Measurements from ENCODE around the gene OR4D2. TPM values are rescaled to one million over a fixed set of nuclear protein-coding genes. Genes with fewer than 3 reads are reported as not detected.
A peak's percentile ranks its signal among the peaks of the same experiment; 100 is the strongest.
"Not testable (repeated sequence)": the region's sequence is repeated elsewhere in the genome, so short reads cannot be mapped to it uniquely, and the experiment has no call there.

Gene OR4D2
- total and polyA plus RNA-seq, 3 experiments from 2014 or later: not detected

- Histone ChIP-seq H3K4me3 (ENCODE audit: low read length) (no peak overlapping the region), H3K9me3 (ENCODE audit: low read length) (peaks cover 15% of the 10 kb centered on the region), H3K4me1 (ENCODE audit: insufficient read depth, low read length) (no peaks in the 10 kb centered on the region), H3K27me3 (ENCODE audit: insufficient read depth, low read length, poor library complexity, severe bottlenecking) (no peaks in the 10 kb centered on the region), H3K36me3 (ENCODE audit: insufficient read depth, low read length) (no peaks in the 10 kb centered on the region), H3K27ac (ENCODE audit: low read depth, low read length) (no peak overlapping the region)
- H3K4me3 Mint-ChIP-seq: no peak overlapping the region
- peaks cover 0 to 4% (median 2%) of the 10 kb centered on the region in 3 donors for H3K4me1 Mint-ChIP-seq
- ChIA-PET POLR2A (no interaction called here), CTCF (no interaction called here)
- H3K27ac Mint-ChIP-seq: no peak overlapping the region
- peaks cover 2 to 6% of the 10 kb centered on the region in 2 donors for H3K27me3 Mint-ChIP-seq
- peaks cover 28 to 34% (median 32%) of the 10 kb centered on the region in 5 donors for H3K9me3 Mint-ChIP-seq
- no peak for DNase-seq
- H3K36me3 Mint-ChIP-seq: peaks cover 6 to 41% (median 18%) of the 10 kb centered on the region in 3 donors
Observed at GRCh38 chr17:58141505-58141904, 25.3 kb upstream of the OR4D2 start.

GRCh38 chr17:58143335-58143734, 23.4 kb upstream of the OR4D2 start:
- H3K27me3 Mint-ChIP-seq; H3K4me3 Mint-ChIP-seq; H3K36me3 ChIP-seq (ENCODE audit: insufficient read depth, low read length); POLR2A ChIA-PET; H3K27me3 ChIP-seq (ENCODE audit: insufficient read depth, low read length, poor library complexity, severe bottlenecking); H3K27ac ChIP-seq (ENCODE audit: low read depth, low read length); H3K4me1 ChIP-seq (ENCODE audit: insufficient read depth, low read length); DNase-seq; H3K27ac Mint-ChIP-seq; CTCF ChIA-PET; H3K4me3 ChIP-seq (ENCODE audit: low read length): not testable (repeated sequence)
- peaks cover 15% of the 10 kb centered on the region for H3K9me3 ChIP-seq (ENCODE audit: low read length)
- H3K9me3 Mint-ChIP-seq: peaks cover 32 to 43% (median 37%) of the 10 kb centered on the region in 5 donors
- H3K4me1 Mint-ChIP-seq: peaks cover 2 to 12% (median 4%) of the 10 kb centered on the region in 3 donors
- H3K36me3 Mint-ChIP-seq: peaks cover 6 to 47% (median 21%) of the 10 kb centered on the region in 3 donors

GRCh38 chr17:58144801-58145200, 22.0 kb upstream of the OR4D2 start:
- DNase-seq: no peak
- Mint-ChIP-seq H3K36me3 (peaks cover 6 to 58% (median 21%) of the 10 kb centered on the region in 3 donors), H3K4me3 (no peak overlapping the region), H3K4me1 (peaks cover 5 to 23% (median 14%) of the 10 kb centered on the region in 3 donors), H3K27me3 (peaks cover 2 to 5% of the 10 kb centered on the region in 2 donors), H3K27ac (peak overlapping the region in 1 of 8 donors; percentile 61), H3K9me3 (peaks cover 32 to 46% (median 37%) of the 10 kb centered on the region in 5 donors)
- Histone ChIP-seq H3K4me3 (ENCODE audit: low read length) (no peak overlapping the region), H3K9me3 (ENCODE audit: low read length) (peaks cover 15% of the 10 kb centered on the region), H3K27ac (ENCODE audit: low read depth, low read length) (no peak overlapping the region), H3K4me1 (ENCODE audit: insufficient read depth, low read length) (no peaks in the 10 kb centered on the region), H3K36me3 (ENCODE audit: insufficient read depth, low read length) (no peaks in the 10 kb centered on the region), H3K27me3 (ENCODE audit: insufficient read depth, low read length, poor library complexity, severe bottlenecking) (no peaks in the 10 kb centered on the region)
- CTCF ChIA-PET: interaction anchor here (1.0 kb wide), 1 partner anchor 9 kb away, joined by 3 read pairs; no protein-coding TSS in a partner anchor
- POLR2A ChIA-PET: no interaction called here

GRCh38 chr17:58147930-58148434, 18.8 kb upstream of the OR4D2 start, which contains the start of gene OR4D1:
Gene OR4D1, plus strand, starts transcription at chr17:58148384. Its CDS starts 6,770 bp downstream, at chr17:58155154.
- no peak for DNase-seq
- Histone ChIP-seq H3K4me3 (ENCODE audit: low read length) (no peak within 1 kb of the TSS), H3K9me3 (ENCODE audit: low read length) (peaks cover 15% of the 10 kb centered on the region), H3K27me3 (ENCODE audit: insufficient read depth, low read length, poor library complexity, severe bottlenecking) (no peaks in the 10 kb centered on the region), H3K4me1 (ENCODE audit: insufficient read depth, low read length) (peaks cover 19% of the 10 kb centered on the region), H3K27ac (ENCODE audit: low read depth, low read length) (no peak within 1 kb of the TSS), H3K36me3 (ENCODE audit: insufficient read depth, low read length) (no peaks in the 10 kb centered on the region)
- ChIA-PET POLR2A (no interaction called here), CTCF (interaction anchor here (0.6 to 1.4 kb wide), 2 partner anchors 9 to 12 kb away, joined by 3 read pairs; no protein-coding TSS in a partner anchor)
- Mint-ChIP-seq H3K4me3 (no peak within 1 kb of the TSS), H3K27me3 (peaks cover 0 to 6% of the 10 kb centered on the region in 2 donors), H3K36me3 (peaks cover 9 to 72% (median 21%) of the 10 kb centered on the region in 3 donors), H3K27ac (peak within 1 kb of the TSS in 3 of 8 donors; percentile 13 to 28 (median 25)), H3K4me1 (peaks cover 28 to 48% (median 39%) of the 10 kb centered on the region in 3 donors), H3K9me3 (peaks cover 33 to 45% (median 37%) of the 10 kb centered on the region in 5 donors)

- H3K27ac Mint-ChIP-seq: peak overlapping the region in 2 of 8 donors; percentile 13 to 28
- Histone ChIP-seq H3K36me3 (ENCODE audit: insufficient read depth, low read length) (no peaks in the 10 kb centered on the region), H3K27ac (ENCODE audit: low read depth, low read length) (no peak overlapping the region), H3K4me1 (ENCODE audit: insufficient read depth, low read length) (peaks cover 25% of the 10 kb centered on the region), H3K9me3 (ENCODE audit: low read length) (peaks cover 15% of the 10 kb centered on the region), H3K4me3 (ENCODE audit: low read length) (no peak overlapping the region), H3K27me3 (ENCODE audit: insufficient read depth, low read length, poor library complexity, severe bottlenecking) (no peaks in the 10 kb centered on the region)
- peaks cover 0 to 6% of the 10 kb centered on the region in 2 donors for H3K27me3 Mint-ChIP-seq
- no peak overlapping the region for H3K4me3 Mint-ChIP-seq
- H3K36me3 Mint-ChIP-seq: peaks cover 9 to 73% (median 21%) of the 10 kb centered on the region in 3 donors
- POLR2A ChIA-PET: no interaction called here
- peaks cover 34 to 54% (median 46%) of the 10 kb centered on the region in 3 donors for H3K4me1 Mint-ChIP-seq
- peaks cover 32 to 44% (median 37%) of the 10 kb centered on the region in 5 donors for H3K9me3 Mint-ChIP-seq
- no peak for DNase-seq
- CTCF ChIA-PET: interaction anchor here (1.3 to 1.4 kb wide), 2 partner anchors 13 to 24 kb away, joined by 3 read pairs; no protein-coding TSS in a partner anchor
Observed at GRCh38 chr17:58148609-58149008, 18.2 kb upstream of the OR4D2 start.

GRCh38 chr17:58150394-58150793, 16.4 kb upstream of the OR4D2 start:
- Histone ChIP-seq H3K27me3 (ENCODE audit: insufficient read depth, low read length, poor library complexity, severe bottlenecking) (no peaks in the 10 kb centered on the region), H3K36me3 (ENCODE audit: insufficient read depth, low read length) (no peaks in the 10 kb centered on the region), H3K9me3 (ENCODE audit: low read length) (no peaks in the 10 kb centered on the region), H3K4me1 (ENCODE audit: insufficient read depth, low read length) (peaks cover 43% of the 10 kb centered on the region), H3K27ac (ENCODE audit: low read depth, low read length) (no peak overlapping the region), H3K4me3 (ENCODE audit: low read length) (no peak overlapping the region)
- Mint-ChIP-seq H3K27ac (peak overlapping the region in 5 of 8 donors; percentile 13 to 80 (median 48)), H3K27me3 (peaks cover 0 to 4% of the 10 kb centered on the region in 2 donors), H3K9me3 (peaks cover 16 to 32% (median 20%) of the 10 kb centered on the region in 5 donors), H3K4me3 (peak overlapping the region in 1 of 7 donors; percentile 21), H3K36me3 (peaks cover 3 to 69% (median 11%) of the 10 kb centered on the region in 3 donors), H3K4me1 (peaks cover 52 to 72% (median 63%) of the 10 kb centered on the region in 3 donors)
- CTCF ChIA-PET: interaction anchor here (1.2 kb wide), 1 partner anchor 23 kb away, joined by 3 read pairs; no protein-coding TSS in a partner anchor
- POLR2A ChIA-PET: no interaction called here
- no peak for DNase-seq

GRCh38 chr17:58153046-58153445, 13.7 kb upstream of the OR4D2 start:
- H3K27ac ChIP-seq (ENCODE audit: low read depth, low read length): peak overlapping the region; percentile 38
- no peaks in the 10 kb centered on the region for H3K9me3 ChIP-seq (ENCODE audit: low read length)
- peaks cover 0 to 3% of the 10 kb centered on the region in 2 donors for H3K27me3 Mint-ChIP-seq
- H3K27me3 ChIP-seq (ENCODE audit: insufficient read depth, low read length, poor library complexity, severe bottlenecking): no peaks in the 10 kb centered on the region
- peak overlapping the region; percentile 6 for H3K4me3 ChIP-seq (ENCODE audit: low read length)
- peaks cover 0 to 10% (median 3%) of the 10 kb centered on the region in 5 donors for H3K9me3 Mint-ChIP-seq
- peak; percentile 33 to 85 (median 78) for DNase-seq
- CTCF ChIA-PET: interaction anchor here (1.1 to 2.7 kb wide), 5 partner anchors 9 to 69 kb away, joined by 3 to 16 read pairs (median 6); no protein-coding TSS in a partner anchor
- H3K36me3 ChIP-seq (ENCODE audit: insufficient read depth, low read length): no peaks in the 10 kb centered on the region
- peaks cover 57% of the 10 kb centered on the region for H3K4me1 ChIP-seq (ENCODE audit: insufficient read depth, low read length)
- peaks cover 65 to 93% (median 84%) of the 10 kb centered on the region in 3 donors for H3K4me1 Mint-ChIP-seq
- POLR2A ChIA-PET: no interaction called here
- peak overlapping the region; percentile 91 to 99 (median 94) for H3K27ac Mint-ChIP-seq
- H3K4me3 Mint-ChIP-seq: peak overlapping the region; percentile 54 to 79 (median 72)
- peaks cover 3 to 48% (median 5%) of the 10 kb centered on the region in 3 donors for H3K36me3 Mint-ChIP-seq

- peak overlapping the region; percentile 25 for H3K27ac ChIP-seq (ENCODE audit: low read depth, low read length)
- POLR2A ChIA-PET: interaction anchor here (0.8 to 0.9 kb wide), 2 partner anchors 16 to 293 kb away, joined by 3 to 4 read pairs; no protein-coding TSS in a partner anchor
Observed at GRCh38 chr17:58153671-58154070, 13.1 kb upstream of the OR4D2 start.

More at GRCh38 chr17:58153671-58154070, 13.1 kb upstream of the OR4D2 start:
- no peak for DNase-seq
- Mint-ChIP-seq H3K9me3 (peaks cover 0 to 10% (median 3%) of the 10 kb centered on the region in 5 donors), H3K36me3 (peaks cover 3 to 45% (median 5%) of the 10 kb centered on the region in 3 donors), H3K4me1 (peaks cover 68 to 94% (median 90%) of the 10 kb centered on the region in 3 donors), H3K27me3 (peaks cover 0 to 3% of the 10 kb centered on the region in 2 donors), H3K4me3 (peak overlapping the region in 6 of 7 donors; percentile 69 to 79 (median 74)), H3K27ac (peak overlapping the region; percentile 91 to 99 (median 94))
- H3K27me3 ChIP-seq (ENCODE audit: insufficient read depth, low read length, poor library complexity, severe bottlenecking): no peaks in the 10 kb centered on the region
- CTCF ChIA-PET: interaction anchor here (1.1 to 4.1 kb wide), 6 partner anchors 9 to 69 kb away, joined by 3 to 18 read pairs (median 10); no protein-coding TSS in a partner anchor
- peak overlapping the region; percentile 6 for H3K4me3 ChIP-seq (ENCODE audit: low read length)
- peaks cover 60% of the 10 kb centered on the region for H3K4me1 ChIP-seq (ENCODE audit: insufficient read depth, low read length)
- no peaks in the 10 kb centered on the region for H3K36me3 ChIP-seq (ENCODE audit: insufficient read depth, low read length)
- no peaks in the 10 kb centered on the region for H3K9me3 ChIP-seq (ENCODE audit: low read length)

All from CD8-positive, alpha-beta memory T cell (primary cell).